Activated CD4-positive, alpha-beta memory T cell treated with anti-CD3 and anti-CD28 coated beads for 36 hours (primary cell): ENCODE results near the gene CLRN1. TPM values are rescaled to one million over a fixed set of nuclear protein-coding genes. Genes with fewer than 3 reads are reported as not detected.
A peak's percentile ranks its signal among the peaks of the same experiment; 100 is the strongest.

Experiments used
- CTCF ChIA-PET: fragments of 350-600 bp; sonication (Branson Sonifier 250); formaldehyde crosslinking; loops from one replicate; lab custom pipeline; 2021; ENCODE audit warnings: antibody characterized with exemption, inconsistent platforms; lab: Charles Lee
- POLR2A ChIA-PET: fragments of 350-600 bp; sonication (Branson Sonifier 250); formaldehyde crosslinking; loops from one replicate; lab custom pipeline; 2021; ENCODE audit warnings: antibody characterized with exemption; lab: Charles Lee
- DNase-seq: peaks from one replicate; pipeline ENCODE4 v3.0.0-alpha.2; 2020
- H3K27ac Mint-ChIP-seq: one replicate; pipeline ENCODE4 v1.8.0; 2021; ENCODE audit warnings: mixed read lengths
- H3K27me3 Mint-ChIP-seq: one replicate; pipeline ENCODE4 v1.8.0; 2021; ENCODE audit warnings: mixed read lengths
- H3K36me3 Mint-ChIP-seq: one replicate; pipeline ENCODE4 v1.8.0; 2021; ENCODE audit warnings: mixed read lengths
- H3K4me1 Mint-ChIP-seq: one replicate; pipeline ENCODE4 v1.8.0; 2021; ENCODE audit warnings: low read depth, mixed read lengths
- H3K4me3 Mint-ChIP-seq: one replicate; pipeline ENCODE4 v1.8.0; 2021; ENCODE audit warnings: mild to moderate bottlenecking, mixed read lengths
- H3K9me3 Mint-ChIP-seq: one replicate; pipeline ENCODE4 v1.8.0; 2021; ENCODE audit warnings: mixed read lengths
- intact Hi-C: fragments of 100-400 bp; cut with micrococcal nuclease; formaldehyde crosslinking; loops from one replicate; pipeline ENCODE4 v1.15.1; 2023
- total RNA-seq, 2 experiments: library from RNA; stranded (reverse); gene quantifications; one replicate each; pipeline ENCODE4 v1.2.3, GENCODE V29; 2021

Gene CLRN1
- total RNA-seq, 2 experiments from 2014 or later, result not detected

DNA sequence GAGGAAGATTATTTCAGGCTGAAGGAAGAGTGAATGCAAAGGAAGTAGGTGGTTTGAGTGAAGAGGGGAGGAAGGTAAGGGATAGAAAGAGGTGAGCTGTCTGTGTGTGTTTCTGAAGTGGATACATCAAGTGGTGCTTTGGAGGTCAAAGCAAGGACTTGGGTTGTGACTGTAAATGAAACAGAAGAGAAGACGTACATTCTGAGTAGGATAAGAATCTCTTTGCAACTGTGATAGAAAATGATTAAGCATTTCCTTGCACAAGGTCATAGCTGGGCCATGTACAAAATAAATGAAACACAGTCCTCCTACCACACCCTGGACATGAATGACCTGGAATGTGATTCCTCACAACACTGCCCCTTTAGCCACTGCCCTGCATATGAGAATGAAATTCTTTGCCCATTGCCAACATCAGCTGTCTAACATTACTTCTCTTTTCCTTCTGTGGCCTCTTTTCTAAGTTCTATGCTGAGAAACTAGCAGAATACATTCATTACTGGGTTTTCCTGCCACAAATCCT is 39.0 kb downstream of the CLRN1 start:
- DNase-seq, result no peak
- no peaks in the 10 kb centered on the region for H3K36me3 Mint-ChIP-seq
- no peak overlapping the region for H3K4me3 Mint-ChIP-seq
- H3K4me1 Mint-ChIP-seq, result no peaks in the 10 kb centered on the region
- H3K27ac Mint-ChIP-seq, result no peak overlapping the region
- H3K27me3 Mint-ChIP-seq, result peaks cover 23% of the 10 kb centered on the region
- ChIA-PET POLR2A (no interaction called here), CTCF (interaction anchor here (1.2 kb wide), 1 partner anchor 295 kb away, joined by 3 read pairs; no protein-coding TSS in a partner anchor)
- intact Hi-C loops, result no loop called here
- no peaks in the 10 kb centered on the region for H3K9me3 Mint-ChIP-seq

DNA sequence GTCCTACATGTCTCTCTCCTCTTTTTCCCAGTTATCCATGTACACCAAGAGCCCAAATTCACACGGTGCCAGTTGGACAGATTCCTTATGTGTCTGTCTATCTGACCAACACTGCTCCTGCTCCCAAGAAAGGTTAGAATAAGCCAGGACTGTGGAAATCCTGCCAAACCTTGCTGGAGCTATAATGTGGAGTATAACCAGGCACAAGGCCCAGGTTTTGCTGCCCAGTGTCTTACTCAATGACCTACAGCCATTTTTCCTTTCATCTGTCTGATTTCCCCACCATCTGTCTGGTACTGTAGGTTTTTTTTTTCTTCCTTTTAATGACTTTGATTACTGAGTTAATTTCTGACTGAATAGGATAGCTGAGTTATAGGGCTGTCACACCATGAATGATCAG is 40.8 kb downstream of the CLRN1 start:
- H3K27ac Mint-ChIP-seq, result no peak overlapping the region
- DNase-seq, result no peak
- peaks cover 22% of the 10 kb centered on the region for H3K27me3 Mint-ChIP-seq
- intact Hi-C loops, result no loop called here
- no peaks in the 10 kb centered on the region for H3K4me1 Mint-ChIP-seq
- CTCF ChIA-PET, result interaction anchor here (1.0 kb wide), 1 partner anchor 216 kb away, joined by 4 read pairs; no protein-coding TSS in a partner anchor
- H3K36me3 Mint-ChIP-seq, result no peaks in the 10 kb centered on the region
- no peak overlapping the region for H3K4me3 Mint-ChIP-seq
- POLR2A ChIA-PET, result no interaction called here
- no peaks in the 10 kb centered on the region for H3K9me3 Mint-ChIP-seq

DNA sequence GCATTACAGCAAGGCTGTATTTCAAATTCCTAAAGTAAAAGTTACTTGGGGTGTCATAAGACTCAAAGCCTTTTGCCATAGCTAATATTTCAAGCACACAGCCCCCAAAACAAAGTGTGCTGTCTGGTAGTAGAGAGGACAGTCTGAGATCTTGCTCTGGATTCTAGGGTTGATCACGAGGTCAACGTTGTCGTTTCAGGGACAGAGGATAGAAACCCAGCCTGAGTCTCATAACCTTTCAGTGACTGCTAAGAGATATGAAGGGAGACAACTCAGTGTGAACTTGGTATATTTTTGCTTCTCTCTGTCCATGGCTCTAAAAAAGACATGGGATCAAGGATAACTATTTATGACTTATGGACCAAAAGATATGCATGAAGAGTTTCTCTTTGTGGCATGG is 41.7 kb downstream of the CLRN1 start:
- Mint-ChIP-seq H3K4me3 (no peak overlapping the region), H3K27ac (no peak overlapping the region), H3K9me3 (no peaks in the 10 kb centered on the region), H3K27me3 (peaks cover 16% of the 10 kb centered on the region), H3K4me1 (no peaks in the 10 kb centered on the region), H3K36me3 (no peaks in the 10 kb centered on the region)
- no peak for DNase-seq
- intact Hi-C loops, result no loop called here
- POLR2A ChIA-PET, result no interaction called here
- CTCF ChIA-PET, result interaction anchor here (0.6 kb wide), 1 partner anchor 231 kb away, joined by 3 read pairs; no protein-coding TSS in a partner anchor

DNA sequence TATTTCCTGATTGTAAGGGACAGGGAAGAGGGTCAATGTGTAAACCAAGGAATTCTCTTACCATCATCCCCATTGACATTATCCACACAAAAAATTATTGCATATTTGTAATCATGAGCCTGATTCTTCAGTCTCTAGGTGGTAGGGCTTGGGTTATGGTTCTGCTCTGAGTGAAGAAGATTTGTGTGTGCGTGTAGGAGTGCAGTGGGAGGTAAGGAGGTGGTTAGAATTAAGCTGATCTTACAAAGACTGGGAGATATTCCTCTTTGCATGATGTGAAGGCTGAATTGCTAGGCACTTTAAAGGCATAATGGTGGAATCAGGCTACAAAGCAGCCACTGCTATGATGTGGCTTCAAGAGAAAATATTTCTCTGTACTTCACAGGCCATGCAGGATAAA is 44.3 kb downstream of the CLRN1 start:
- Mint-ChIP-seq H3K4me3 (no peak overlapping the region), H3K9me3 (no peaks in the 10 kb centered on the region), H3K4me1 (peaks cover 2% of the 10 kb centered on the region), H3K27me3 (peaks cover 18% of the 10 kb centered on the region), H3K27ac (no peak overlapping the region), H3K36me3 (no peaks in the 10 kb centered on the region)
- ChIA-PET CTCF (no interaction called here), POLR2A (interaction anchor here (0.6 kb wide), 1 partner anchor 31 kb away, joined by 3 read pairs; no protein-coding TSS in a partner anchor)
- intact Hi-C loops, result no loop called here
- DNase-seq, result no peak

DNA sequence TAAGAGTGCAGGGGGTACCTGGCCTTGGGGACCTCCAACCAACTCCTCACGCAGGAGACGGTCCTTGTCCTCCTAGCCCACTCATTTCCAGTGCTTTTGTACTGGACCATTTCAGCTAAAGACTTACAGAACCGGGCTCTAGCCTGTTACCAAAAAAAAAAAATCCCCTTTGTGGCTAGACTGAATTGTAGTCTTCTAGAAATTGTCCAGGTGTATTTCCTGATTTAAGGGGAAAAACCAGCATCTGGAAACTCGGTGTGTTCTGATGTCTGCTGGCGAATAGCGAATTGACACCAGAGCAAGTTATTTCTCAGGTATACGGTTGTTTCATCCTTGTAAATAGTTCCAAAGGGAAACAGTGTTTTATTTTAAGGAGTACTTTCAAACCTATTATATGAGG is 46.2 kb downstream of the CLRN1 start:
- ChIA-PET POLR2A (no interaction called here), CTCF (interaction anchor here (0.7 to 4.2 kb wide), 10 partner anchors 9 to 218 kb away, joined by 3 to 44 read pairs (median 4); partner anchors contain the start of gene MED12L)
- no peak overlapping the region for H3K27ac Mint-ChIP-seq
- H3K27me3 Mint-ChIP-seq, result peaks cover 13% of the 10 kb centered on the region
- no peak for DNase-seq
- no peaks in the 10 kb centered on the region for H3K36me3 Mint-ChIP-seq
- no peak overlapping the region for H3K4me3 Mint-ChIP-seq
- H3K9me3 Mint-ChIP-seq, result no peaks in the 10 kb centered on the region
- intact Hi-C loops, result no loop called here
- peaks cover 2% of the 10 kb centered on the region for H3K4me1 Mint-ChIP-seq

DNA sequence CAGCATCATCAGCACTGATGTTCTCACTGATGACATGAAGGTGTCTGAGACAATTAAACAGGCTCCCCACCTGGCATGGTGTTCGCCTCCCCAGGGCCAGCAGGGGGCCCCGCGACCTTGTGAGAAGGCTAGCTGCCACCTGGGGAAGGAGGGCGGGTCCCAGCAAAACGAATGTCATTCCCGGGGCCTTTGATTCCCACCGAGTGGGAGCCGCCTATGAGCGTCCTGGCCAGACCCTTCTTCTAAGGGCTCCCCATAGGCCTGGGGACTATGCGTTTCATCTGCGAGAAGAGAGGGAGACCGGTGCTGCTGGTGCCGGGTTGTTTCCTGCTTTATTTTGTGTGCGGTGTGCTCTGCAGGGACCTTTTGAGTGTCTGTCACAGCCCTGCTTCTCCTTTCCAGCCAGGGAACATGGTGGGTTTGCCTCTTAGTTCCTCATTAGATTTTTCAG is 46.8 kb downstream of the CLRN1 start:
- ChIA-PET CTCF (interaction anchor here (0.7 to 4.2 kb wide), 11 partner anchors 11 to 219 kb away, joined by 3 to 44 read pairs (median 3); partner anchors contain the start of gene MED12L), POLR2A (no interaction called here)
- Mint-ChIP-seq H3K27me3 (peaks cover 11% of the 10 kb centered on the region), H3K4me1 (peaks cover 2% of the 10 kb centered on the region), H3K9me3 (no peaks in the 10 kb centered on the region), H3K27ac (no peak overlapping the region), H3K36me3 (no peaks in the 10 kb centered on the region), H3K4me3 (no peak overlapping the region)
- intact Hi-C loops, result loop anchor here (1.0 kb wide), 2 partner anchors 163 to 221 kb away; no protein-coding TSS in a partner anchor
- peak; percentile 68 for DNase-seq

DNA sequence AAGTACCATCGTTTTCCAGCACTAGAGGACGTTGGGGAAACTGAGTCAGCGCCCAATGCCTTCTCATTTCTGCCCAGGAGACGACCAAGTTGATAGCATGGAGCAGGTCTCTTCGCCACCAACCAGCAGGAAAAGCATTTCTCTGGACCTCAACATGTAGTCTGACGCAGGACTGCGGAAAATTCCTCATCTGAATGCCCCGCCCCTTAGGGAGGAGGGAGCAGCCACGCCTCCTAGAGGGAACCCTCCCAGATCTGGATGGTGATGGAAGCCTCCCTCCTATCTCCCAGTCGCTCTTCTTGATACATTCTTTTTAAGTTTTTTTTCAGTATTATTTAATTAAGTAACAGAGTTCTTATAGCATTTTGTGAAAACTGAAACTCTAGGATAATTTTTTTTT is 49.9 kb downstream of the CLRN1 start:
- Mint-ChIP-seq H3K4me1 (peaks cover 2% of the 10 kb centered on the region), H3K36me3 (no peaks in the 10 kb centered on the region), H3K27me3 (peaks cover 20% of the 10 kb centered on the region), H3K4me3 (no peak overlapping the region), H3K9me3 (no peaks in the 10 kb centered on the region), H3K27ac (no peak overlapping the region)
- ChIA-PET POLR2A (no interaction called here), CTCF (no interaction called here)
- no peak for DNase-seq
- intact Hi-C loops, result no loop called here

DNA sequence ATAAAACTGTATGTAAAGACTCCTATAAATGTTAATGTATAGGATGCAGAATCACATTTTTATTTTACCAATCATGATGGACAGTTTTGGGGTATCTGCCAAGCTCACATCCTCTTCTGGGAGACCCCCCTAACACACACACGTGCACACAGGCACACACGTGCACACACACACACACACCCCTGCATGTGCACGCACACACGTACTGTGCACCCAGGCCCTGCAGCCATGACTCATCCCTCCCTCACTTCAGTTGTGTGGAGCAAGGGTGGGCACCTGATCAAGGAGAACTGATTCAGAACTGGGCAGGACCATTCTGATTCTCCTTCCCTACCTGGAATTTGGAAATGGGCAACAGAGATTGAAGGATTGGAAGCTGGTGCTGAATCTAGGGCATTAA is 51.3 kb downstream of the CLRN1 start:
- no peak overlapping the region for H3K27ac Mint-ChIP-seq
- H3K36me3 Mint-ChIP-seq, result no peaks in the 10 kb centered on the region
- no peak overlapping the region for H3K4me3 Mint-ChIP-seq
- ChIA-PET CTCF (no interaction called here), POLR2A (no interaction called here)
- no peaks in the 10 kb centered on the region for H3K9me3 Mint-ChIP-seq
- H3K4me1 Mint-ChIP-seq, result peaks cover 2% of the 10 kb centered on the region
- intact Hi-C loops, result no loop called here
- H3K27me3 Mint-ChIP-seq, result peaks cover 20% of the 10 kb centered on the region
- DNase-seq, result no peak

DNA sequence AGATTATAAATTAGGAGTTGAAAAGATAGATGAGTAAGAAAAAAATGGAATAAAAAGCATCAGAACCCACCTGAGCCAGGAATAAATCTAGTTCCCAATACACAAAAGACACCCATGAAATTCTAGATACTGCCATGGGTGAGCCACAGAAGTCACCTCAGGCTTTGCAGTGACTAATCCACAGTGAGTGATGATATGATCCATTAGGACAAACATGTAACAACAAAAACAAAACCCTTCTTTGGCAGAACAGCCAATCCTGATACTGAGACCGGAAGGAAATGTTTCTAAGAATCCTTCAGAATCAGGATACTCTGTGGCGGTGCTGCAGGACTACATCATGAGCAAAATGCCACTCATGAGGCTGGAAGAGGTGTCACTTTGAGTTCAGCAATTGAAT is 52.3 kb downstream of the CLRN1 start:
- H3K4me3 Mint-ChIP-seq, result no peak overlapping the region

DNA sequence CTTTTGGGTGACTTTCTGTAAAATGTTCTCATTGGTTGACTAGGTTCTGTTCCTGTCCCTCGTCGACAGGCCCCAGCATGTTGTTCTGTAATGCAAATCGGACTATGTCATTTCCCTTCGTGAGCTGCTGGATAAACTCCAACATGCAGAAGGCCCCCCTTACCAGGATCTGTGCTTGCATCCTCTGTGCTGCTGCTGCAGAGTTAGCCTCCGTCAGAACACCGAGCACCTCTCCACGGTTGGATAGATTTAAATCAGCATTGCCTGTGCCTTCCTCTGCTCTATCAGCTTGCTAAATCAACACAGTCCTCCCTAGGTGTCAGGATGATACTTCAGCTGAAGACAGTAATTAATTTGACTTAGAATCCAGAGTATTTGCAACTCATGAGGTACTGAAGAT is 54.6 kb downstream of the CLRN1 start:
- Mint-ChIP-seq H3K27me3 (peaks cover 20% of the 10 kb centered on the region), H3K27ac (no peak overlapping the region)
- CTCF ChIA-PET, result interaction anchor here (0.9 to 1.8 kb wide), 2 partner anchors 9 to 130 kb away, joined by 4 to 7 read pairs; no protein-coding TSS in a partner anchor

More for the DNA sequence above, 52.3 kb downstream of the CLRN1 start:
- Mint-ChIP-seq H3K27me3 (peaks cover 20% of the 10 kb centered on the region), H3K27ac (no peak overlapping the region), H3K4me1 (no peaks in the 10 kb centered on the region), H3K36me3 (no peaks in the 10 kb centered on the region), H3K9me3 (no peaks in the 10 kb centered on the region)
- DNase-seq, result no peak
- ChIA-PET POLR2A (no interaction called here), CTCF (interaction anchor here (1.1 kb wide), 1 partner anchor 115 kb away, joined by 3 read pairs; no protein-coding TSS in a partner anchor)
- intact Hi-C loops, result no loop called here

DNA sequence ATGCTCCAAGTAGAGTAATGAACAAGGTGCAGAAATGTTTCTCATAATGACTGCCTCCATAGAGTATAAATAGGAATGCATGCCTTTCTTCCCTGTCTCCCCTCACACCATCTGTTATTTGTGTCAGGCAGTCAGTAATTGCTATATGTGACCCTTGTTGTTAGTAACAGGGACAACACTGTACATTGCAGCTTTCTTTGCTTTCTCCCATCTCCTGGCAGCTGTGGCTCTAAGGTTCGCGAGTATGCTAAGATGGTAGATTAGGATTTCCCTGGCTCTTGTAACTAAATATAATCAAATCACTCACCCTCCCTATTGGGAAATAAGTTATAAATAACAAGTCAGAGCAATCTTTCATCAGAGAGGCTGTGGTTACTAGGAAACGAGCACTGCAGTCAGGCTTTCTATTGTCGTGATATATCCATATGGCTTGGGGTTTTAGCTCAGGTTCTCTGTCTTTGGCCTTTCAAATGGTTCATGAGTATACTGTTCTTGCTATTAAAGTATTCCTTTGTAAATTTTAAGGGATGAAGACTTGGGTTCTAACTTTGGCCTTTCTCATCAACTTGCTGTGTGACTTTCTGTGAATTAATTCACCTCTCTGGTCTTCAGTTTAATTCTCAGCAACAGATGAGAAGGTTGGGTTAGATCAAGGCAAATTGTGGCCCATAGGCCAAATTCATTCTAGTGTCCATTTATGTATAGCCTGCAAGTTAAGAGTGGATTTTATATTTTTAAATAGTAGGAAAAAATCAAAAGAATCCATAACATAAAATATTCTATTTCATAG is 59.2 kb downstream of the CLRN1 start:
- DNase-seq, result no peak
- H3K4me3 Mint-ChIP-seq, result no peak overlapping the region
- H3K4me1 Mint-ChIP-seq, result no peaks in the 10 kb centered on the region
- intact Hi-C loops, result no loop called here
- no peak overlapping the region for H3K27ac Mint-ChIP-seq
- ChIA-PET POLR2A (no interaction called here), CTCF (no interaction called here)
- H3K27me3 Mint-ChIP-seq, result peaks cover 10% of the 10 kb centered on the region
- H3K36me3 Mint-ChIP-seq, result no peaks in the 10 kb centered on the region
- H3K9me3 Mint-ChIP-seq, result no peaks in the 10 kb centered on the region

More for the DNA sequence above, 54.6 kb downstream of the CLRN1 start:
- Mint-ChIP-seq H3K36me3 (no peaks in the 10 kb centered on the region), H3K9me3 (no peaks in the 10 kb centered on the region), H3K4me1 (no peaks in the 10 kb centered on the region), H3K4me3 (no peak overlapping the region)
- no peak for DNase-seq
- POLR2A ChIA-PET, result interaction anchor here (0.6 kb wide), 1 partner anchor 855 kb away, joined by 3 read pairs; no protein-coding TSS in a partner anchor
- intact Hi-C loops, result no loop called here

DNA sequence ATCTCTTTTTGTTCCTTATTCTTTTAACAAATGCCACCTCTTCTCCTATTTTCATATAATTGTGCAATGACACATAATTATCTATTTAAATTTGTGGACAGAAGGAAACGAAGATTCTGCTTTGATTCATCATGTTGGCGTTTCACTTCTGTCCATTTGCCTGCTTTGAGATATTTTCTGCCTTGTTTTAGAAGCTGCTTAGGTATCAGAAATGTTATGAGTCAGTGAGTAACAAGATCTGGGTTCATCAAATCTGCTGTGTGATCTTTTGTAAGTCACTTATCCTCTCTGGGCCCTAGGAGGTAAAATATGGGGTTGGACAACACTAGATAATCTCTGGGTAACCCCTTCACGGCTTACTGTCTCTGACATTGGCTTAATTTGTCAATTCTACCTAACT is 60.0 kb downstream of the CLRN1 start:
- H3K36me3 Mint-ChIP-seq, result no peaks in the 10 kb centered on the region
- CTCF ChIA-PET, result no interaction called here
- no peaks in the 10 kb centered on the region for H3K9me3 Mint-ChIP-seq
- H3K4me1 Mint-ChIP-seq, result no peaks in the 10 kb centered on the region
- peaks cover 17% of the 10 kb centered on the region for H3K27me3 Mint-ChIP-seq
- intact Hi-C loops, result no loop called here
- no peak for DNase-seq
- no peak overlapping the region for H3K27ac Mint-ChIP-seq
- POLR2A ChIA-PET, result no interaction called here
- H3K4me3 Mint-ChIP-seq, result no peak overlapping the region
